HepG2 (cell line): Measurements from ENCODE around the gene MUL1. TPM values are rescaled to one million over a fixed set of nuclear protein-coding genes. Genes with fewer than 3 reads are reported as not detected.

Experiments
- AKAP8 ChIP-seq: sonication (generic); formaldehyde crosslinking; IDR thresholded peaks from 2 replicates; pipeline ENCODE4 v1.5.1; 2020; ENCODE audit warnings: mild to moderate bottlenecking, missing genetic modification reagents
- DNMT3B ChIP-seq: conservative IDR thresholded peaks from 2 replicates; pipeline ENCODE4 v1.6.1; 2016; ENCODE audit warnings: missing biosample characterization, control low read depth
- KDM3A ChIP-seq: IDR thresholded peaks from 2 replicates; pipeline ENCODE4 v1.6.1; 2018; ENCODE audit warnings: low read depth, missing compliant biosample characterization
- PHF8 ChIP-seq: sonication (generic); formaldehyde crosslinking; IDR thresholded peaks from 2 replicates; pipeline ENCODE4 v1.5.0; 2020; ENCODE audit warnings: missing genetic modification reagents
- PITX1 ChIP-seq: sonication (generic); formaldehyde crosslinking; IDR thresholded peaks from 2 replicates; pipeline ENCODE4 v1.5.1; 2020; ENCODE audit warnings: mild to moderate bottlenecking, missing genetic modification reagents
- RBAK ChIP-seq: sonication (generic); formaldehyde crosslinking; IDR thresholded peaks from 2 replicates; pipeline ENCODE4 v1.5.1; 2020; ENCODE audit warnings: mild to moderate bottlenecking, missing genetic modification reagents
- REPIN1 ChIP-seq: sonication (generic); formaldehyde crosslinking; IDR thresholded peaks from 2 replicates; pipeline ENCODE4 v1.8.0; 2022; ENCODE audit warnings: missing genetic modification reagents, low read depth, mild to moderate bottlenecking, borderline replicate concordance
- SPEN ChIP-seq: sonication (generic); formaldehyde crosslinking; IDR thresholded peaks from 2 replicates; pipeline ENCODE4 v1.5.1; 2020; ENCODE audit warnings: low read depth, mild to moderate bottlenecking, missing genetic modification reagents
- YEATS4 ChIP-seq: sonication (generic); formaldehyde crosslinking; IDR thresholded peaks from 2 replicates; pipeline ENCODE4 v1.4.0; 2020; ENCODE audit warnings: missing genetic modification reagents, borderline replicate concordance
- ZFAT ChIP-seq: sonication (generic); formaldehyde crosslinking; conservative IDR thresholded peaks from 2 replicates; pipeline ENCODE4 v1.8.1; 2023; ENCODE audit warnings: missing genetic modification reagents, inconsistent platforms
- ZFY ChIP-seq: sonication (generic); formaldehyde crosslinking; IDR thresholded peaks from 2 replicates; pipeline ENCODE4 v1.4.0; 2020; ENCODE audit warnings: missing genetic modification reagents
- ZNF350 ChIP-seq: sonication (generic); formaldehyde crosslinking; IDR thresholded peaks from 2 replicates; pipeline ENCODE4 v1.4.0; 2020; ENCODE audit warnings: mild to moderate bottlenecking, low read depth, missing genetic modification reagents, borderline replicate concordance
- ZNF556 ChIP-seq: sonication (generic); formaldehyde crosslinking; IDR thresholded peaks from 2 replicates; pipeline ENCODE4 v1.4.0; 2020; ENCODE audit warnings: mild to moderate bottlenecking, missing genetic modification reagents, borderline replicate concordance
- ZNF816 ChIP-seq: sonication (generic); formaldehyde crosslinking; IDR thresholded peaks from 2 replicates; pipeline ENCODE4 v1.8.0; 2022; ENCODE audit warnings: missing genetic modification reagents, mild to moderate bottlenecking, borderline replicate concordance
- polyA plus RNA-seq, 8 experiments: library from polyadenylated mRNA; depleted of rRNA in 3 of 8; stranded (reverse) in 7 of 8; unstranded in 1 of 8; fragments of >200 nt; fragmentation: Illumina TruSeq in 4 of 8; extraction: Trizol in 4 of 8; gene quantifications; 2 replicates each; pipeline versions ENCODE4 v1.2.1 to v1.2.3, GENCODE V29; 2011 to 2016; ENCODE audit warnings: low read depth in 4 of 8, missing spikeins in 1 of 8, mixed read lengths in 1 of 8; ENCODE audit not compliant: insufficient read depth in 1 of 8
- total RNA-seq, 5 experiments: library from RNA; depleted of rRNA; stranded (reverse); fragments of >200 nt; fragmentation: Illumina TruSeq; extraction: Trizol; gene quantifications; 2 replicates each; pipeline ENCODE4 v1.2.3, GENCODE V29; 2016; ENCODE audit warnings: low read depth in 1 of 5
- TF ChIP-seq, protein P1 (sequence below): IDR thresholded peaks from 2 replicates; pipeline ENCODE4 v1.6.1; 2016
- TF ChIP-seq, protein P2 (sequence below): sonication (generic); formaldehyde crosslinking; IDR thresholded peaks from 2 replicates; pipeline ENCODE4 v1.8.0; 2022; ENCODE audit warnings: missing genetic modification reagents, mild to moderate bottlenecking, borderline replicate concordance
- TF ChIP-seq, protein P3 (sequence below): sonication (generic); formaldehyde crosslinking; IDR thresholded peaks from 2 replicates; pipeline ENCODE4 v1.5.0; 2020; ENCODE audit warnings: missing genetic modification reagents
- TF ChIP-seq, protein P4 (sequence below): sonication (generic); formaldehyde crosslinking; IDR thresholded peaks from 2 replicates; pipeline ENCODE4 v1.8.0; 2022; ENCODE audit warnings: missing genetic modification reagents, mild to moderate bottlenecking, inconsistent platforms, borderline replicate concordance
- TF ChIP-seq, protein P5 (sequence below): sonication (generic); formaldehyde crosslinking; IDR thresholded peaks from 2 replicates; pipeline ENCODE4 v1.5.0; 2020; ENCODE audit warnings: mild to moderate bottlenecking, missing genetic modification reagents, moderate library complexity
- TF ChIP-seq, protein P6 (sequence below): sonication (generic); formaldehyde crosslinking; IDR thresholded peaks from 2 replicates; pipeline ENCODE4 v1.5.1; 2020; ENCODE audit warnings: missing genetic modification reagents, mild to moderate bottlenecking, borderline replicate concordance

Gene MUL1
- total and polyA plus RNA-seq, 2 of the 13 experiments (the other 11 are each of a cell fraction or from before 2014, with no cell fraction given), result 21.5 to 26.5 TPM

DNA sequence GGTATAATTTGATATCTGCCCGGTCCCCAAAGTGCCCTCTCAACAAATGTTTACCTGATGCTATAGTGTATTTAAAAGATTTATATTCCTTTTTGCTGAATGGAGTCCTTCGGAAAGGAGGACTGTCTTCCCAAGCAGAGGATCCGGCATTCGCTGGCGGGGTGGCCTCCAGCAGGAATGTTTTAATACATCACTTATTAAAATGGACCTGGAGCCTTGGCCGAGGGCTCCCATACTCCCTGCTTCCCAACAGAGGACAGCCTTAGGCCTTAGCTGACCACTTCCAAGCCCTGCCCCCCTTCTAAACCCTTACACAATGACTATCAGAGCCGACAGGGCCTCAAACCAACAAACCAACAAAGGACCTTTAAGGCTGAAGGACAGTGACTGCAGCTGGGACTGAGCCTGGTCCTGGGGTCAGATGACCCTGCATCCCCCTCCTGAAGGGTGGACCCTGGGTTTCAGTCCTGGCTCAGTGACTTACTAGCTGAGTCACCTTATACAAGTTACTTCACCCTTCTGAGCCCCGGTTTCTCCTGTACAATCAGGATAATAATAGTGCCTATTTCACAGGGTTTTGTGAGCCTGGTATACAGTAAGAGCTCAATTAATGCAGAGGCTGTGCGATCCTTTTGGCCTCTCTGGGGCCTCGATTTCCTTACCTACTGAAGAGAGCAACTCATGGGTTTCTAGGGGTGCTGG is 27.6 kb downstream of the MUL1 start (continued):
- TF ChIP-seq, protein P1, sequence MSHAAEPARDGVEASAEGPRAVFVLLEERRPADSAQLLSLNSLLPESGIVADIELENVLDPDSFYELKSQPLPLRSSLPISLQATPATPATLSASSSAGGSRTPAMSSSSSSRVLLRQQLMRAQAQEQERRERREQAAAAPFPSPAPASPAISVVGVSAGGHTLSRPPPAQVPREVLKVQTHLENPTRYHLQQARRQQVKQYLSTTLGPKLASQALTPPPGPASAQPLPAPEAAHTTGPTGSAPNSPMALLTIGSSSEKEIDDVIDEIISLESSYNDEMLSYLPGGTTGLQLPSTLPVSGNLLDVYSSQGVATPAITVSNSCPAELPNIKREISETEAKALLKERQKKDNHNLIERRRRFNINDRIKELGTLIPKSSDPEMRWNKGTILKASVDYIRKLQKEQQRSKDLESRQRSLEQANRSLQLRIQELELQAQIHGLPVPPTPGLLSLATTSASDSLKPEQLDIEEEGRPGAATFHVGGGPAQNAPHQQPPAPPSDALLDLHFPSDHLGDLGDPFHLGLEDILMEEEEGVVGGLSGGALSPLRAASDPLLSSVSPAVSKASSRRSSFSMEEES (CRISPR knock-in tag), result peak; percentile 89; the same call in 1 of the 2 replicates
- TF ChIP-seq, protein P2, sequence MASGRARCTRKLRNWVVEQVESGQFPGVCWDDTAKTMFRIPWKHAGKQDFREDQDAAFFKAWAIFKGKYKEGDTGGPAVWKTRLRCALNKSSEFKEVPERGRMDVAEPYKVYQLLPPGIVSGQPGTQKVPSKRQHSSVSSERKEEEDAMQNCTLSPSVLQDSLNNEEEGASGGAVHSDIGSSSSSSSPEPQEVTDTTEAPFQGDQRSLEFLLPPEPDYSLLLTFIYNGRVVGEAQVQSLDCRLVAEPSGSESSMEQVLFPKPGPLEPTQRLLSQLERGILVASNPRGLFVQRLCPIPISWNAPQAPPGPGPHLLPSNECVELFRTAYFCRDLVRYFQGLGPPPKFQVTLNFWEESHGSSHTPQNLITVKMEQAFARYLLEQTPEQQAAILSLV (CRISPR knock-in tag), result 0 out of 2 replicates have a peak, but pooled peaks have one; percentile 45
- TF ChIP-seq, protein P3, sequence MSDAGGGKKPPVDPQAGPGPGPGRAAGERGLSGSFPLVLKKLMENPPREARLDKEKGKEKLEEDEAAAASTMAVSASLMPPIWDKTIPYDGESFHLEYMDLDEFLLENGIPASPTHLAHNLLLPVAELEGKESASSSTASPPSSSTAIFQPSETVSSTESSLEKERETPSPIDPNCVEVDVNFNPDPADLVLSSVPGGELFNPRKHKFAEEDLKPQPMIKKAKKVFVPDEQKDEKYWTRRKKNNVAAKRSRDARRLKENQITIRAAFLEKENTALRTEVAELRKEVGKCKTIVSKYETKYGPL (CRISPR knock-in tag), result peak; percentile 80; the same call in 1 of the 2 replicates
- TF ChIP-seq, protein P4, sequence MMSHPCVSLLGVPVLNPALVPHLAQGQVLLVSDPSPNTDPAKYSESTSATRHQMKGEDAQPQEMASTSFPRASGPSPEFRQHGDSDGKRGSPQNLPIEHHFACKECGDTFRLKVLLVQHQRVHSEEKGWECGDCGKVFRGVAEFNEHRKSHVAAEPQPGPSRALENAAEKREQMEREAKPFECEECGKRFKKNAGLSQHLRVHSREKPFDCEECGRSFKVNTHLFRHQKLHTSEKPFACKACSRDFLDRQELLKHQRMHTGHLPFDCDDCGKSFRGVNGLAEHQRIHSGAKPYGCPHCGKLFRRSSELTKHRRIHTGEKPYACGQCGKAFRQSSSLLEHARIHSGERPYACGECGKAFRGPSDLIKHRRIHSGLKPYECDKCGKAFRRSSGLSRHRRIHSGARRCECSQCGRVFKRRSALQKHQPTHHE, result no peak
- TF ChIP-seq ZFY (CRISPR knock-in tag), result peak; percentile 85
- peak; percentile 61 for TF ChIP-seq PHF8 (CRISPR knock-in tag)
- TF ChIP-seq AKAP8 (CRISPR knock-in tag), result no peak
- peak; percentile 87 for TF ChIP-seq SPEN
- peak; percentile 94 for TF ChIP-seq PITX1 (CRISPR knock-in tag)
- TF ChIP-seq REPIN1 (CRISPR knock-in tag), result peak; percentile 85; the same call in 1 of the 2 replicates
- TF ChIP-seq KDM3A, result no peak
- TF ChIP-seq ZFAT (CRISPR knock-in tag), result no peak
- no peak for TF ChIP-seq RBAK (CRISPR knock-in tag)
- TF ChIP-seq ZNF350 (CRISPR knock-in tag), result peak; percentile 85; the same call in 1 of the 2 replicates
- 0 out of 2 replicates have a peak, but pooled peaks have one; percentile 66 for TF ChIP-seq ZNF816 (CRISPR knock-in tag)
- TF ChIP-seq, protein P5, sequence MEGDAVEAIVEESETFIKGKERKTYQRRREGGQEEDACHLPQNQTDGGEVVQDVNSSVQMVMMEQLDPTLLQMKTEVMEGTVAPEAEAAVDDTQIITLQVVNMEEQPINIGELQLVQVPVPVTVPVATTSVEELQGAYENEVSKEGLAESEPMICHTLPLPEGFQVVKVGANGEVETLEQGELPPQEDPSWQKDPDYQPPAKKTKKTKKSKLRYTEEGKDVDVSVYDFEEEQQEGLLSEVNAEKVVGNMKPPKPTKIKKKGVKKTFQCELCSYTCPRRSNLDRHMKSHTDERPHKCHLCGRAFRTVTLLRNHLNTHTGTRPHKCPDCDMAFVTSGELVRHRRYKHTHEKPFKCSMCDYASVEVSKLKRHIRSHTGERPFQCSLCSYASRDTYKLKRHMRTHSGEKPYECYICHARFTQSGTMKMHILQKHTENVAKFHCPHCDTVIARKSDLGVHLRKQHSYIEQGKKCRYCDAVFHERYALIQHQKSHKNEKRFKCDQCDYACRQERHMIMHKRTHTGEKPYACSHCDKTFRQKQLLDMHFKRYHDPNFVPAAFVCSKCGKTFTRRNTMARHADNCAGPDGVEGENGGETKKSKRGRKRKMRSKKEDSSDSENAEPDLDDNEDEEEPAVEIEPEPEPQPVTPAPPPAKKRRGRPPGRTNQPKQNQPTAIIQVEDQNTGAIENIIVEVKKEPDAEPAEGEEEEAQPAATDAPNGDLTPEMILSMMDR, result peak; percentile 36; the same call in 1 of the 2 replicates
- peak; percentile 42; the same call in 1 of the 2 replicates for TF ChIP-seq YEATS4 (CRISPR knock-in tag)
- TF ChIP-seq, protein P6, sequence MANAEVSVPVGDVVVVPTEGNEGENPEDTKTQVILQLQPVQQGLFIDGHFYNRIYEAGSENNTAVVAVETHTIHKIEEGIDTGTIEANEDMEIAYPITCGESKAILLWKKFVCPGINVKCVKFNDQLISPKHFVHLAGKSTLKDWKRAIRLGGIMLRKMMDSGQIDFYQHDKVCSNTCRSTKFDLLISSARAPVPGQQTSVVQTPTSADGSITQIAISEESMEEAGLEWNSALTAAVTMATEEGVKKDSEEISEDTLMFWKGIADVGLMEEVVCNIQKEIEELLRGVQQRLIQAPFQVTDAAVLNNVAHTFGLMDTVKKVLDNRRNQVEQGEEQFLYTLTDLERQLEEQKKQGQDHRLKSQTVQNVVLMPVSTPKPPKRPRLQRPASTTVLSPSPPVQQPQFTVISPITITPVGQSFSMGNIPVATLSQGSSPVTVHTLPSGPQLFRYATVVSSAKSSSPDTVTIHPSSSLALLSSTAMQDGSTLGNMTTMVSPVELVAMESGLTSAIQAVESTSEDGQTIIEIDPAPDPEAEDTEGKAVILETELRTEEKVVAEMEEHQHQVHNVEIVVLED (CRISPR knock-in tag), result peak; percentile 63; the same call in 1 of the 2 replicates
- TF ChIP-seq DNMT3B (CRISPR knock-in tag), result no peak
- TF ChIP-seq ZNF556 (CRISPR knock-in tag), result no peak; the same call in 1 of the 2 replicates
